Measurements from ENCODE around the gene SLC5A6.

The SLC5A6 gene

GRCh38 chr2:27170581-27171337 lies 41.3 kb downstream of the SLC5A6 start:
- ChIA-PET POLR2A (interaction anchor here (0.7 kb wide), 1 partner anchor 20 kb away, joined by 3 read pairs; no protein-coding TSS in a partner anchor), CTCF (interaction anchor here (0.6 to 2.4 kb wide), 24 partner anchors 8 to 327 kb away, joined by 3 to 22 read pairs (median 5); partner anchors contain the start of genes PREB and TCF23)
- Histone ChIP-seq H3K4me1 (ENCODE audit: control insufficient read depth, insufficient read depth, low read length) (no peaks in the 10 kb centered on the region), H3K36me3 (ENCODE audit: control insufficient read depth in 2 of 2, insufficient read depth in 1 of 2, low read length in 2 of 2) (no peaks in the 10 kb centered on the region), H3K4me3 (ENCODE audit: low read depth, low read length) (no peak overlapping the region), H3K9me3 (ENCODE audit: control insufficient read depth, insufficient read depth, low read depth, low read length) (no peaks in the 10 kb centered on the region), H3K27ac (ENCODE audit: extremely low read depth, low read depth, low read length) (no peak overlapping the region)
- TF ChIP-seq ZNF660 (tag by site-specific recombination; IDR thresholded peaks at IDR 0.05): no peak
- 0 out of 2 replicates have a peak, but pooled peaks have one; percentile 25 for TF ChIP-seq ZNF692 (tag by site-specific recombination; IDR thresholded peaks at IDR 0.05)
- TF ChIP-seq ZNF223 (tag by site-specific recombination; IDR thresholded peaks at IDR 0.05): no peak
- no peak for TF ChIP-seq ZNF404 (tag by site-specific recombination; IDR thresholded peaks at IDR 0.05)

GRCh38 chr2:27164960-27165763 lies 46.9 kb downstream of the SLC5A6 start:
- Histone ChIP-seq H3K27ac (ENCODE audit: extremely low read depth, low read depth, low read length) (no peak overlapping the region), H3K4me1 (ENCODE audit: control insufficient read depth, insufficient read depth, low read length) (no peaks in the 10 kb centered on the region), H3K4me3 (ENCODE audit: low read depth, low read length) (no peak overlapping the region), H3K36me3 (ENCODE audit: control insufficient read depth in 2 of 2, insufficient read depth in 1 of 2, low read length in 2 of 2) (no peaks in the 10 kb centered on the region), H3K9me3 (ENCODE audit: control insufficient read depth, insufficient read depth, low read depth, low read length) (no peaks in the 10 kb centered on the region)
- TF ChIP-seq PRDM10 (tag by site-specific recombination; IDR thresholded peaks at IDR 0.05): peak; percentile 65
- TF ChIP-seq ZNF146 (tag by site-specific recombination; IDR thresholded peaks at IDR 0.05): no peak
- POLR2A ChIA-PET: no interaction called here
- CTCF ChIA-PET: interaction anchor here (0.6 to 1.6 kb wide), 4 partner anchors 10 to 66 kb away, joined by 3 to 6 read pairs (median 4); no protein-coding TSS in a partner anchor

- POLR2A ChIA-PET: no interaction called here
- CTCF ChIA-PET: interaction anchor here (0.6 kb wide), 1 partner anchor 454 kb away, joined by 5 read pairs; no protein-coding TSS in a partner anchor
- no peak overlapping the region for H3K4me3 ChIP-seq (ENCODE audit: low read depth, low read length)
- H3K9me3 ChIP-seq (ENCODE audit: control insufficient read depth, insufficient read depth, low read depth, low read length): no peaks in the 10 kb centered on the region
- H3K36me3 ChIP-seq (ENCODE audit: control insufficient read depth in 2 of 2, insufficient read depth in 1 of 2, low read length in 2 of 2): no peaks in the 10 kb centered on the region
- H3K27ac ChIP-seq (ENCODE audit: extremely low read depth, low read depth, low read length): no peak overlapping the region
- no peaks in the 10 kb centered on the region for H3K4me1 ChIP-seq (ENCODE audit: control insufficient read depth, insufficient read depth, low read length)
- TF ChIP-seq REST (tag by site-specific recombination; IDR thresholded peaks at IDR 0.05) (no peak), ZNF302 (tag by site-specific recombination; IDR thresholded peaks at IDR 0.05; ENCODE audit: low read depth) (no peak), ZNF768 (tag by site-specific recombination; IDR thresholded peaks at IDR 0.05) (no peak), ZNF132 (tag by site-specific recombination; IDR thresholded peaks at IDR 0.05; ENCODE audit: borderline replicate concordance) (no peak), ZBTB10 (tag by site-specific recombination; IDR thresholded peaks at IDR 0.05) (no peak)
Measured at GRCh38 chr2:27162151-27163121, 49.6 kb downstream of the SLC5A6 start.
